DND-41 (cell line): Measurements from ENCODE around the gene VWF.

ENCODE experiments used
- EZH2 ChIP-seq: IDR thresholded peaks from 3 replicates; pipeline ENCODE4 v1.6.1; 2012; ENCODE audit warnings: borderline replicate concordance, low read depth, mild to moderate bottlenecking, moderate library complexity, low read length, inconsistent platforms; ENCODE audit not compliant: severe bottlenecking
- TF ChIP-seq, protein P1 (sequence below): IDR thresholded peaks from 2 replicates; pipeline ENCODE4 v1.5.1; 2012; ENCODE audit warnings: borderline replicate concordance, low read length, moderate library complexity, mild to moderate bottlenecking; ENCODE audit not compliant: poor library complexity, severe bottlenecking; ENCODE audit errors: extremely low read depth

DNA sequence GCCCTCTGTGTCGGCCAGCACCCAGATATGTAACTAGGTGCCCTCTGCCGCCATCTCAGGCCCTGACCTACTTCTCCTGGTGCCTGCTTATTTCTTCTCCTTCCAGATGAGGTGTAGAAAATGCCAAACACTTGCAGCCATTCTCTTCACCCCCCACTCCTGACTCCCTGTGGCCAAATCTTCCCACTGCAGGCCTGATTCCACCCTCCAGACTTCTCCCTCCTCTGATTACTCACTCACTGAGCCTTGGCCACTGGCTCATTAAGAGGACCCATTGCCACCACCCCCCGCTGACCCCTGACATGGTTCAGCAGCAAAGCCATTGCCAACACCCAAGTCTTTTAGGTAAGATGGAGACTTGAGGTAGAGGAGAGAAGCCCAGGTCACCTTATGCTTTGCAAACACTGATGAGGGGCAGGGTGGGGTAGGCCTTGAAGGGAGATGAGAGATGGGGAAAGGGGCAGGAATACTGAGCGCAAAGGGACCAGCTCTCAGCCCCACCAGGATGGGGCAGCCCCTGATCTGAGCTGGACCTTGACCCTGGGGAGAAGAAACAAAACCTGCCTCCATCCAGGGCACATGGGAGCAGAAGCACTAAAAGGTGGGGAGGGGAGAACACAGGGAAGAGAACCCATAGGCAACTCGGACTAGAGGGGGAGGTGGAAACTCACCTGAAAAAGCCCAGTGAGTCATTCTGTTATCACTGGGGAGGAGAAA is 154.3 kb downstream of the VWF start:
- TF ChIP-seq, protein P1, sequence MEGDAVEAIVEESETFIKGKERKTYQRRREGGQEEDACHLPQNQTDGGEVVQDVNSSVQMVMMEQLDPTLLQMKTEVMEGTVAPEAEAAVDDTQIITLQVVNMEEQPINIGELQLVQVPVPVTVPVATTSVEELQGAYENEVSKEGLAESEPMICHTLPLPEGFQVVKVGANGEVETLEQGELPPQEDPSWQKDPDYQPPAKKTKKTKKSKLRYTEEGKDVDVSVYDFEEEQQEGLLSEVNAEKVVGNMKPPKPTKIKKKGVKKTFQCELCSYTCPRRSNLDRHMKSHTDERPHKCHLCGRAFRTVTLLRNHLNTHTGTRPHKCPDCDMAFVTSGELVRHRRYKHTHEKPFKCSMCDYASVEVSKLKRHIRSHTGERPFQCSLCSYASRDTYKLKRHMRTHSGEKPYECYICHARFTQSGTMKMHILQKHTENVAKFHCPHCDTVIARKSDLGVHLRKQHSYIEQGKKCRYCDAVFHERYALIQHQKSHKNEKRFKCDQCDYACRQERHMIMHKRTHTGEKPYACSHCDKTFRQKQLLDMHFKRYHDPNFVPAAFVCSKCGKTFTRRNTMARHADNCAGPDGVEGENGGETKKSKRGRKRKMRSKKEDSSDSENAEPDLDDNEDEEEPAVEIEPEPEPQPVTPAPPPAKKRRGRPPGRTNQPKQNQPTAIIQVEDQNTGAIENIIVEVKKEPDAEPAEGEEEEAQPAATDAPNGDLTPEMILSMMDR, result no peak
- no peak for TF ChIP-seq EZH2
